HL-60 (cell line): ENCODE results near the gene TSPAN18.

Source experiments
- CTCF ChIP-seq: IDR thresholded peaks from one replicate; pipeline ENCODE4 v1.5.1; 2011; ENCODE audit warnings: low read length, control low read depth, inconsistent platforms; ENCODE audit not compliant: insufficient read depth
- POLR2AphosphoS5 ChIP-seq: IDR thresholded peaks from 2 replicates; pipeline ENCODE4 v1.6.1; 2012; ENCODE audit warnings: low read depth
- REST ChIP-seq: IDR thresholded peaks from 2 replicates; pipeline ENCODE4 v1.6.1; 2012; ENCODE audit warnings: low read depth; ENCODE audit not compliant: insufficient replicate concordance

GRCh38 chr11:44805596-44805995 lies 78.8 kb downstream of the TSPAN18 start:
- TF ChIP-seq CTCF (no peak), POLR2AphosphoS5 (no peak), REST (no peak)
